HG02759 (cell line): ENCODE results near the gene RAD18.
A peak's percentile ranks its signal among the peaks of the same experiment; 100 is the strongest.

Source experiments
- ATAC-seq: cut with Tn5 transposase; IDR thresholded peaks from one replicate; pipeline ENCODE4 v1.9.1; 2021; ENCODE audit warnings: mild to moderate bottlenecking, moderate library complexity; ENCODE audit not compliant: unreplicated experiment

Gene RAD18, protein sequence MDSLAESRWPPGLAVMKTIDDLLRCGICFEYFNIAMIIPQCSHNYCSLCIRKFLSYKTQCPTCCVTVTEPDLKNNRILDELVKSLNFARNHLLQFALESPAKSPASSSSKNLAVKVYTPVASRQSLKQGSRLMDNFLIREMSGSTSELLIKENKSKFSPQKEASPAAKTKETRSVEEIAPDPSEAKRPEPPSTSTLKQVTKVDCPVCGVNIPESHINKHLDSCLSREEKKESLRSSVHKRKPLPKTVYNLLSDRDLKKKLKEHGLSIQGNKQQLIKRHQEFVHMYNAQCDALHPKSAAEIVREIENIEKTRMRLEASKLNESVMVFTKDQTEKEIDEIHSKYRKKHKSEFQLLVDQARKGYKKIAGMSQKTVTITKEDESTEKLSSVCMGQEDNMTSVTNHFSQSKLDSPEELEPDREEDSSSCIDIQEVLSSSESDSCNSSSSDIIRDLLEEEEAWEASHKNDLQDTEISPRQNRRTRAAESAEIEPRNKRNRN

GRCh38 chr3:8963137-8963853 is at the start of gene RAD18:
RAD18 (minus strand) TSS chr3:8963472; CDS start chr3:8963385, 87 bp downstream.
- peak; percentile 93 for ATAC-seq

DNA sequence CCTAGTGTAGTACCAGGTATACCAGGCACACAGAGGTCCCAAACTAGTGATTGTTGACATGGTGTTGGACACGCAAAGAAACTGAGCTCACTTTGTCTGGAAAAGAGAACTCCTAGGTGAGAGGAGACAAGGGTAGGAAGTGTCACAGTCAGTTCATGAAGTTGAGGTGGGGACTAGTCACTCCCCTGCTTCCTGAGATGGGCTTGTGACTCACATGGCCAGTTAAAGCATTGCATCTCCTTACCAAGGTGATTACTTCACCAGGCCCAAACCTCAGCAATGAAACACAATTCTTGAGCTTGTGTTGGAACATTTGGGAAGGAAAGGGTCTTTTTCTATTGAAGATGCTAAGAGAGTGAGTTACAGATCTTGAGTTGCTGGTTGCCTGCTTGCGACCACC is 49.2 kb upstream of the RAD18 start:
- no peak for ATAC-seq

DNA sequence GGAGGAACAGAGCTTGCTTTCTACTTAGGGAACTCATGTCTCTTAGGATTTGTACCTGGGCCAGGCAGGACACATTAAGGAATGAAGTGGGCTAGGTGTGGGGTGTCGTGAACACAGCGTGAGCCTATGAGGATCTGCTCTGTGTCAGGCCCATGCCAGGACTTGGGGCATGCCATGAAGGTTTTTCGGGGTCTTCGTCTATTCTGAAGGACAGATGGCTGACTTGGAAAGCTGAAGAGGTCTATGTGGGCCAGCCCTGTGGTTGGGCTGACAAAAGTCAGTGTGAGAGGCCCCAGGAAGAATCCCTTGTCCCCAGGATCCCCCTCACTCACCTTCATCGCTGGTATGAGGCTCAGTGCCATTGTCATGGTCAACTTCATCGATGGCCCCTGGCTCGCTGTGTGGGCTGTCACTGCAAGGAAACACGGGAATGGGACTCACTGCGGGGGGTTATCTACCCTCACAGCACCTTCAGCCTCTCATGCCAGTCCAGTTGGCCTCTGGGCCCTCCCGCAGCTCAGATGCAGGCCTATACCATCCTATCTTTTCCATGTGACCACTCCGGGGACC is 46.8 kb upstream of the RAD18 start:
- no peak for ATAC-seq

- ATAC-seq, result no peak
Measured at GRCh38 chr3:9008550-9009255, 45.4 kb upstream of the RAD18 start.

DNA sequence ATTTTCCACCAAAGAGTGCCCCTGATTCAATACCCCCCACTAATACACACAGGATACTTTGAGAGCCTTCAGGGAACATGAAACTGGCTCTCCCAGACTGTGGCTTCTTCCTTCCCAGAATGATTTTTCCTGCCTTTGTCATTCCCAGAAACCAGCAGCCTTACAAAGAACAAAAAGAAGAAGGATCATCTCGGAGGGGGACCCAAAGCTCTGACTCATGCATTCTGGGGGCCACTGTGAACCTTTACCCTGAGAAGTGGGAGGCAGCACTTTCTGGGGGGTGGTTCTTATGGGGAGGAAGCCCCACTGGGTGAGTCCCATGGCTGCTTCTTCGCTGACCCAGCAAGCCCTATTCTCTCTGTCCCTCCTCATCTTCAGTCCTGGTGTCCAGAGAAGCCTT is 44.7 kb upstream of the RAD18 start:
- no peak for ATAC-seq

DNA sequence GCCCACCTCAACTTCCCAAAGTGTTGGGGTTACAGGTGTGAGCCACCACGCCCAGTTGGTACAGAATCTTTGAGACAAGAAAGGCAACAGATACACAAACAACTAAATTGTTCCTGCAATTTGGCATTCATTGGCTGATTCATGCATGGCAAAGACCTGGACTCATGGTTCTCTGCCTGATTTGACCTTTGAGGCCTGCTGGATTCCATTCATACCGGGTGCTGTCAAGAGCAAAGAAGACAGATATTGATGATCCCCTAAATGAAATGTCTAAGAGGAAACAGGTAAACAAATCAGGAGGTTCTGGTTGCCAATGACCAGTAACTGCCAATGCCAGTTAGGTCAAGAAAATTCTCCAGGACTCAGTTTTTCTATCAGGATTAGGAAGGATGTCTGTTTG is 43.9 kb upstream of the RAD18 start:
- ATAC-seq, result no peak

DNA sequence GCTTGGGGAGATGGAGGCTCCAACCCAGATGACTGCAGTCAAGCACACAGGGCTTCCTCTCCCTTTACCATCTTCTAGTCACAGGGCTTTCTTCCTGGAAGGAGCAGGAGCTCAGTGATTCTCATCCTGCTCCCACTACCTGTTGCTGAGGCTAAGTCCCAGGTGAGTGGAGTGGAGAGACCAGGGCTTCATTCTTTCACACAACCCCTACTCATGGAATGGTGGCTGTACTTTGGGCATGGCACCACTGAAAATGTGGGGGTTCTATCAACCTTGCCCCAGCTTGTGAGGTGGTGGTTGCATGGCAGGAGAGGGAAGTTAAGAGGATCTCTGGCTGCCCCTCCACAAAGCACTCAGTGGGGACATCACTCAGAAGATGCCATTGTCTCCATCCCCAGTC is 36.8 kb upstream of the RAD18 start:
- ATAC-seq, result no peak

- no peak for ATAC-seq
Measured at GRCh38 chr3:8997151-8997550, 33.9 kb upstream of the RAD18 start.

DNA sequence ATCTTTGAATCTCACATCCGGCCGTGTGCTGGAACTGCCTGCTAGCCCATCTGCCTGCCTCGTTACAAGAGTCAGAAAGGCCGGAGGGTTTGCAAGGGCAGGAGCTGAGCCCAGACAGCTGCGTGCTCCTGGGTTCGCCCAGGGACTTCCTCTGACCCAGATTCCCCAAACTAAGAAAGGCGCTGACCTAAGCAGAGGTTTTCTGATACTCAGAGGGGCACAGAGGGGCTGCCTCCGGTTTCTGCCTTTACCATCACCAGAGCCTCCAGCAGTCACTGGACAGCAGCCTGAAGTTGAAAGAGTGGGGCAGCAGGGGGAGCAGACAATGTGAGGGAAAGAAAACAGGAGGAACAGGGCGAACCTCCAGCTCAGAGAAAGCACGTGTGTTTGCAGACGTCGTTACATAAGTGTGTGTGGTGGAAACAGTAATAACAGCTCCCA is 33.4 kb upstream of the RAD18 start:
- no peak for ATAC-seq

DNA sequence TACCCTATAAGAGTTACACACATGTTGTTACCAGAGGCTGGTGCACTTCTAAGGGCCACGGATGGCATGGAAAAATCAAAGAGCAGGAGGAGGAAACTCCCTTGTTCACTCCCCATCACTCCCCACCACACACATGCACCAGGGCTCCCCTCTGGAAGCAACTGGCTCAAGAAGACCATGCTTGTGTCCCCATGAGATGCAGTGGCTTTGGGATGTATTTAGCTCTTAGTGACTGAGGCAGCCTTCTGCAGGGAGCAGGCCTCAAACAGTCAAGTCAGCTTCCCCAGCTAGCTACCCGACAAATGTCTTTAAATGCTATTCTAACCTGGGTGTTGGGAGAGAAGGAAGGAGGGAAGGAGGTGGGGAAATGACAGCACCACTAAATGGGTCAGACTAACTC is 32.9 kb upstream of the RAD18 start:
- ATAC-seq, result no peak

DNA sequence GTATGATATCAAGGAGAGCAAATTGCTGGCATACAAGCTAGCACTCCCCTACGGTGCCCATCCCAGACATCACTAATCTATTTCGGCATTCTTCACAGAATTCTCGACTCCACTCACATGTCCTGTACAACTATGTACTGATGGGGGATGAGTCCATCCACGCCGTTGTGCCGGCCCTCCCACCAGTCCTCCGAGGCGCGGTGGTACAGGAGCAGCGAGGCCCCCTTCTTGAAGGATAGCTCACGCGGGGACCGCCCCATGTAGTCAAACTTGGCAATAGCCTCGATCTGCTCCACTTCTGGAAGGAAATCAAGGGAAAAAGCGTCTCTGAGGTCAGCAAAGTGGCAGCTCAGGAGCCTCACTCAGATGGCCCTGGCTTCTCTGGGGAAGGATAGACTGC is 31.0 kb upstream of the RAD18 start:
- no peak for ATAC-seq

- no peak for ATAC-seq
Measured at GRCh38 chr3:8993331-8993730, 30.1 kb upstream of the RAD18 start.

- no peak for ATAC-seq
Measured at GRCh38 chr3:8992854-8993253, 29.6 kb upstream of the RAD18 start.

DNA sequence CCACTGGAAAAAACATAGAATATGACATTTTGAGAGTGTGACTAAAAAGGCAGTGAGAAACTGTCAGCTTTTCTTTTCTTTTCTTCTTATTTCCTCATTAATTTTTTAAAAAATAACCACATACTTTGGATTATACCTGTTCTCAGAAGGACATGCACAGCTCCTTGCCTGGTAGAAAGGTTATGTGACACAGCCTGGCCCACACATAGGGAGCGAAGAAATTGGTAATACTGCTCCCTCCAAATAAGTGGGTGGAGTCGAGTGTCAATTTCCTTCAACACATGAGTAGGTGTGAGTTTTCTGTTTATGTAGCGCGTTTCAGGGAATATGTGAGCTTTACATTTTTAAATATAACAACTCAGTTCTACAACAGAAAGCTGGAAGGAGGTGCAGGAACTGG is 28.9 kb upstream of the RAD18 start:
- no peak for ATAC-seq

DNA sequence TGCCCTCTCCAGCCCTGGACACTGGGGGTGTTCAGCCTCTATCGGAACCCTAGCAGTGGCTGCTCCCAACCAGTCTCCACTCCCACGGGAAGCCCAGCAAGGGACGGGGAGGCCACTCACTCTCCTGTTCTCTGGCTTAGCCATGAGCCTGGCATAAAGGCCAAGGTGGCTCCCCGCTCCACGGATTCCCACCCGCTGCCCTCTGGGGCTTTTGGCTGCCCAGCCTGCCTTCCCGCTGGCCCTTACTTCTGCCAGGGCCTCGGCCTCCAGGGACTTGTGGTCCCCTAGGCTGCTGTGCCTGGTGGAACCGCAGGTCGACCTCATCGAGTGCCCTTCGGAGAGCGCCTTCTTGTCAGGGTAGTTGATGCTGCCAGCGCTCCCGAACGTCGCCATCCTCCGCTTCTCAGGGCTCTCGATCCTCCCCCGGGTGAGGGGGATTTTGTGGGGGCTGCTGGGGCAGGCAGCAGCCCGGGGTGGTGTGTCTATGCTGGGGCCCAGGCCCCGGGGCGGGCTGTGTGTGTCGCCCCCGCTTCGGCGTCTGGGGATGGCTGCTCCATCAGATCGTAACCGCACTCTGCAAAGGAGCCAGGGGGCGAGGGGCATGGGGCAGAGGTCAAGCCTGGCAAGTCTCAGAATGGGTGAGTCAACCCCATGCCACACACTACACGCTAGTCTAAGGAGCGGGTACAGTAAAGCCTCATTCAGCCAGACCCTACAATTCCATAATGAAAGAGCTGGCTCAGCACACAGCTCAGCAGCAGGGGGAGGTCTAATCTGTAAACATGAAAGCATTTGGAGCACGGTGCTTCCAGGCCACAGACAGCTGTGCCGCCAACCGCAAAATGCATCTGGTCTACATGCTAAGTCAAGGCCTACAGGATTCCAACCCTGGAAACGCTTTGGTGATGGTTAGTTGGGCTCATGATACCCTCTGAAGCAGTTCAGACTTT is 27.3 kb upstream of the RAD18 start:
- no peak for ATAC-seq

DNA sequence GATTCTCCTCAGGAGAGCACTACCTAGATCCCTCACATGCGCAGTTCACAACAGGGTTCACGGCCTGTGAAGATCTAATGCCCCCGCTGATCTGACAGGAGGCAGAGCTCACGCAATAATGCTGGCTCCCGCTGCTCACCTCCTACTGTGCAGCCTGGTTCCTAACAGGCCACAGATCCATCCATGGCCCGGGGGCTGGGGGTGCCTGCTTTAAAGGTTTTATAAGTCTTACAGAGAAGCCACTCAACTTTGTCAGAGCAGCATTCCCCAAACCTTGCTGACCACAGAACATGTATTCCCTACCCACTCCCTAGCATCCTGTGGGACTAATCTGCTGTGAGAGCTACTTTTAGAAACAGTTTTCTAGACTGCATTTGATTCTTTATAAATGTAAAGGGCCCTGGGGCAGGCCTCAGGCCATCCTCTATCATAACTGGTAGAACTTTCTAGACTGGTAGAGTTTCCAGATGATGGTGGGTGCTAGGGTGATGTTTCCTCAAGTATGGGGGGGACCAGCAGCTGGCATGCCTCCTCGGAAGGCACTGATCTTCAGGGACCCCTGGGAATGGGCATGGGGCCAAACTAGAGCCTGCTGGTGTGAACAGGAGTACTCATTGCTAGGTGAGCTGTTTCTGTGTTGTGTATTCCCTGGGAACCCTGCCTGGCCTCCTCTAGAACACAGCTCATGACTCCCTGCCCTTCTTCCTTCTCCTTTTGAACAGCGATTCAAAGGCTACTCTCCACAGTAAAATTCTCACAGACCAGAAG is 25.7 kb upstream of the RAD18 start:
- no peak for ATAC-seq

DNA sequence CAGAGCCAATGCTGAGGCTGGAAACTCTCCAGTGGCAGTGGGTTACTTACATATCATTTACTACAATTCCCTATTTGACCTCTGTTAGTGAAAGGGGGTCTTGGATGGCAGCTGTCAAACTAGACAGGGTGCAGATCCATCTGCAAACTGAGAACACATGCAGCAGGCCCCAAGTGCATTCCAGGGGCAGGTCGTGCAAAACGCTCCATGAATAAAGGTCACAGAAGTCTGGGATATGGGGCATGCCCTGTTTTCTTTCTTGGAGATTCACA is 25.0 kb upstream of the RAD18 start:
- no peak for ATAC-seq

DNA sequence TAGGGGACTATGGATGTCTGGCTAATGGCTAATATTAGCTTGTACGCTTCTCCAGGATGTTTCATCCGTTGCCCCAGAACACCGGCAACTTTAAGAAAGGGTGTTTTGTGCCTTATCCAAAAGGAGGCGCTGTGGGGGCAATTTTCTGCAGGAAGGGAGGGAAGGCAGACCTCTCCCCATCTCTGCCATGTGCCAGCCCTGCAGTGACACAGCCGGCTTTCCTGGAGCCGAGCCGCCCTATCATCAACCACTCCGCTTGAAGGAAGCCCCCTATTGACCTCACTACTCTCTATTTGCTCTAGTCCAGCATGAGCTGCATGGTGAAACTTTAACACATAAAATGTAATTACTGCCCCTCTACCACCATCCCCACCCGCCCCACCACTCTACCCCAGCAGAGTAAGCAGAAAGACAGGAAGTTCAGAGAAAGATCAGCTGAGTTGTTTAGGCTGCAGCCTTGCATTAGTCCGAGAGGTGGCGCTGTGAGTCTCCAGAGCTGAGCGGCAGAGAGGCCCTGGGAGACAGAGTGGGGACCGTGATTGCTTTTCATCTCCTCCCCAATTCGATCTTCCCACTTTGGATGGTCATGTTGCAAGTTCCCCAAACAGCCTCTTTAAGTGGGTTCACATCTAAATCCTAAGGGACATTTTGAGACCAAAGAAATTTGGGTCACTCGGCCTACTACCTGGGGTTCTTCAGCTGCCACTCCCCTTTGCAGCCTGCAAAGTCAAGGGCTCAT is 24.5 kb upstream of the RAD18 start:
- ATAC-seq, result peak; percentile 84

DNA sequence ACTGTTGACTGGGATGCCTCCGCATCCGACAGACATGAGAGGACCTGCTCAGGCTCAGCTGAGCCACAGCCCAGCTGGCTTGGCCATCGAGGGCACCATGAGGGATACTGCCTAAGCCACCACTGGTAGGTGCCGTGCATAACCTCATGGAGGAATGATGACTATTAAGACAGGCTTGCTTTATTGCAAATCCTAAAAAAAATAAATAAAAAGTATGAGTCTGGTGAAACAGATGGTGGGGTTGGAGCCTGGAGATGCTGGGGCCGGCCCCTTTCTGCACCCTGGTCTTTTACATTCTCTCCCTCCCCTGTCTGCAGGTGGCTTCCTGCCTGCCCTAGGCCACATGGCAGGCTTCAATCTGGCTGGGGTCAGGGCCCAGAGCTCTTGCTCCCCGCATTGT is 24.0 kb upstream of the RAD18 start:
- ATAC-seq, result no peak
